Thyroid gland (tissue), 4 donors: ENCODE results near the gene NR4A1. TPM values are rescaled to one million over a fixed set of nuclear protein-coding genes. Genes with fewer than 3 reads are reported as not detected.

ENCODE experiments used
- DNase-seq, 2 donors: peaks; one replicate each; pipeline ENCODE4 v3.0.0-alpha.2; 2019
- H3K27ac ChIP-seq, 3 donors: fragments of 200-600 bp; sonication (generic); 1 replicate in 2 of 3; 2 replicates in 1 of 3; pipeline ENCODE4 v1.5.1; 2016 to 2019; ENCODE audit warnings: mild to moderate bottlenecking in 1 of 3, moderate library complexity in 1 of 3
- H3K27me3 ChIP-seq: fragments of 200-600 bp; sonication (generic); one replicate; pipeline ENCODE4 v1.5.1; 2019
- H3K36me3 ChIP-seq, 2 donors: fragments of 200-600 bp; sonication (generic); one replicate each; pipeline ENCODE4 v1.5.1; 2016 to 2019
- H3K4me1 ChIP-seq, 2 donors: fragments of 200-600 bp; sonication (generic); one replicate each; pipeline ENCODE4 v1.5.1; 2017 to 2019
- H3K4me3 ChIP-seq, 3 donors: fragments of 200-600 bp; sonication (generic); replicated peaks in 1 of 3; 1 replicate in 2 of 3; 2 replicates in 1 of 3; pipeline ENCODE4 v1.5.1; 2016; ENCODE audit warnings: mild to moderate bottlenecking in 1 of 3
- H3K9me3 ChIP-seq: fragments of 200-600 bp; sonication (generic); one replicate; pipeline ENCODE4 v1.5.1; 2017
- POLR2A ChIP-seq, 2 donors: fragments of 450-650 bp; IDR thresholded peaks; one replicate each; pipeline ENCODE4 v1.6.1; 2017; ENCODE audit warnings: antibody characterized with exemption in 2 of 2, mild to moderate bottlenecking in 2 of 2, moderate library complexity in 1 of 2
- WGBS, 2 donors: methylation state at CpG; one replicate each; pipeline ENCODE4 v1.1.5; 2017; 5-methylcytosine and 5-hydroxymethylcytosine counted together
- intact Hi-C: fragments of 100-400 bp; cut with DNase I; formaldehyde crosslinking; loops from one replicate; pipeline ENCODE4 v1.15.1; 2023
- total RNA-seq, 4 donors: library from RNA; depleted of rRNA; stranded (reverse); fragments of >200 nt; gene quantifications; one replicate each; pipeline ENCODE4 v1.2.3, GENCODE V29; 2016
- TF ChIP-seq, protein P1 (sequence below), 6 experiments: fragments of 200-600 bp in 3 of 6; fragments of 450-650 bp in 3 of 6; sonication (generic) in 3 of 6; IDR thresholded peaks; one replicate each; pipeline ENCODE4 v1.5.1; 2016 to 2019; ENCODE audit warnings: antibody characterized with exemption in 6 of 6, mild to moderate bottlenecking in 2 of 6, inconsistent platforms in 1 of 6, moderate library complexity in 1 of 6

Gene NR4A1
- total RNA-seq, 4 donors from 2014 or later = 46.3 to 156 (median 83.5) TPM

DNA sequence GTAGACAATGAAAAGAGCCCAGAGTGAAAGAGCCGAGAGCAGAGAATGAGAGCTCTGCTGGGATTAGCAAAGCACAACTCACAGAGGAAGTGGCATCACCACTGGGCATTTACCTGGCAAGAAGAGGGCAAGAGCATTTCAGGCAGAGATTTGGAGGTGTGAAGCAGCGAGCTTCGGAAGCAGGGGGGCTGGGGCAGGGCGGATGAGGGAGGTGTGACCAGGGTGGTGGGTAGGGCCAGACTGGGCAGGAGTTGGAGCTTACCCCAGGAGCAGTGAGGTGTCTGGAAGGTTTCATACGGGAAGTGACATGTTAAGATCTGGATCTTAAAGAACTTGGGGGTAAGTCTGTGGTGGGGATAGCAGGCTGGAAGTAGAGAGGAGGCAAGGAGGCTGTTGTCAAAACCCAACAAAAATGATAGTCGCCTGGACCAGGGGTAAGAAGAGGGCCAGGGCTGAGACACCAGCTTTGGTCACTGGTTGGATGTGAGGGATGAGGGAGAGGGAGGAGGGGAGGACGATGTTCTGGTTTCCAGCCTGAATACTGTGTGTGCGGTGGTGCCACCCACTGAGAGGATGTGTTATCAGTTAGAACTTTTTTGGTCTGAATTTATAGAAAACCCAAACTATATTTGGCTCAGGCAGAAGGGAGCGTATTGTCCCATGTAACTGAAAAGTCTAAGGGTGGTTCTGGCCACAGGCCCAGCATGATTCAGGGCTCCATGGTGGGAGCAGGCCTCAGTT is 33.4 kb downstream of the NR4A1 start:
- H3K36me3 ChIP-seq = no peaks in the 10 kb centered on the region
- DNase-seq = no peak
- H3K4me3 ChIP-seq = no peak overlapping the region
- peaks cover 8 to 24% of the 10 kb centered on the region in 2 donors for H3K4me1 ChIP-seq
- H3K9me3 ChIP-seq = no peaks in the 10 kb centered on the region
- TF ChIP-seq POLR2A (IDR thresholded peaks at IDR 0.05) = no peak
- TF ChIP-seq, protein P1, sequence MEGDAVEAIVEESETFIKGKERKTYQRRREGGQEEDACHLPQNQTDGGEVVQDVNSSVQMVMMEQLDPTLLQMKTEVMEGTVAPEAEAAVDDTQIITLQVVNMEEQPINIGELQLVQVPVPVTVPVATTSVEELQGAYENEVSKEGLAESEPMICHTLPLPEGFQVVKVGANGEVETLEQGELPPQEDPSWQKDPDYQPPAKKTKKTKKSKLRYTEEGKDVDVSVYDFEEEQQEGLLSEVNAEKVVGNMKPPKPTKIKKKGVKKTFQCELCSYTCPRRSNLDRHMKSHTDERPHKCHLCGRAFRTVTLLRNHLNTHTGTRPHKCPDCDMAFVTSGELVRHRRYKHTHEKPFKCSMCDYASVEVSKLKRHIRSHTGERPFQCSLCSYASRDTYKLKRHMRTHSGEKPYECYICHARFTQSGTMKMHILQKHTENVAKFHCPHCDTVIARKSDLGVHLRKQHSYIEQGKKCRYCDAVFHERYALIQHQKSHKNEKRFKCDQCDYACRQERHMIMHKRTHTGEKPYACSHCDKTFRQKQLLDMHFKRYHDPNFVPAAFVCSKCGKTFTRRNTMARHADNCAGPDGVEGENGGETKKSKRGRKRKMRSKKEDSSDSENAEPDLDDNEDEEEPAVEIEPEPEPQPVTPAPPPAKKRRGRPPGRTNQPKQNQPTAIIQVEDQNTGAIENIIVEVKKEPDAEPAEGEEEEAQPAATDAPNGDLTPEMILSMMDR (IDR thresholded peaks at IDR 0.05) = no peak
- H3K27me3 ChIP-seq = no peaks in the 10 kb centered on the region
- no peak overlapping the region for H3K27ac ChIP-seq
- 90% methylated on average over 9 of the region's 9 CpGs for WGBS, 2 donors
- intact Hi-C loops = no loop called here

DNA sequence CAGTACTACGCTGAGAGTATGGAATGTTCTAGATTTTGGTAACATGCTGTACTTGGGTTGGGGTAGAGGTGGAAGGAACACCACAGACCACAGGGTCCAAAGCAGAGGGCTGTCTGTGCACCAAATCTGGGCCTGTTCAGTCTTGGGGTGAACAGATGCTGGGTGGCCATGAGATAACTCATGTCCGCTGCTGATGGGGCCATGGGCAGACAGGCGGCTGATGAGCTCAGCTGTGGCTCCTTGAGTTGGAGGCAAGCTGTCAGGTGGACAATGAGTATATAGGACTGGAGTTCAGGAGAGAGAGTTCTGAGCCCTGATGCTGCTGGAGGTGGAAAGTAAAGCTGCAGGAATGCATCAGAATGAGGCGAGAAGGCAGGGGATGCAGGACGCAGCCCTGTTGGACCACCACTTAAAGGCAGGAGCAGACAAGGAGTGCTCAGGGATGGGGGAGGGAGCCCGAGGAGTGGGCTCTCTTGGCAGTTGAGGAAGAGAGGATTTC is 34.5 kb downstream of the NR4A1 start:
- intact Hi-C loops = no loop called here
- DNase-seq = no peak
- H3K27ac ChIP-seq = no peak overlapping the region
- H3K9me3 ChIP-seq = no peaks in the 10 kb centered on the region
- H3K4me3 ChIP-seq = no peak overlapping the region
- no peaks in the 10 kb centered on the region for H3K27me3 ChIP-seq
- TF ChIP-seq POLR2A (IDR thresholded peaks at IDR 0.05) = no peak
- TF ChIP-seq, protein P1 (IDR thresholded peaks at IDR 0.05) = no peak
- H3K36me3 ChIP-seq = no peaks in the 10 kb centered on the region
- WGBS, 2 donors = 89 to 92% methylated on average over 6 of the region's 6 CpGs
- H3K4me1 ChIP-seq = peaks cover 7 to 18% of the 10 kb centered on the region in 2 donors

DNA sequence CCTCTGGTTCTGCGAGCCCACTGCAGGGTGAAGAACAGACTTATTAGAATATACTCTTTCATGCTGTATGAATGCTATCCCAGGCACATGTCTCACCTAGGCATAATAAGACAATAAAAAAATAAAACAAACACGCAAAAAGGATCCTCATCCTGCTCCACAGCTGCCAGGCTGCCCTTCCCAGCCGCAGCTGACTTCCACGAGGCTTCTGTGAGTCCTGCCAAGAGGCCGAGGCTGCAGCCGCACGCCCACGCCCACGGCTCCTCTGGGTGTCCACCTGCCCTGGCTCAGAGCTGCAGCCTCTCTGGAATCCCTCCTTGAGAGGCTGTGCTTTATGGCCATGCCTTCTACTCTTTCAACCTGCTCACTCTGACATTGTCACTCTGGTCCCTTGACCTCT is 35.1 kb downstream of the NR4A1 start:
- intact Hi-C loops = no loop called here
- Histone ChIP-seq H3K4me1 (peaks cover 5 to 14% of the 10 kb centered on the region in 2 donors), H3K4me3 (no peak overlapping the region), H3K27me3 (no peaks in the 10 kb centered on the region), H3K9me3 (no peaks in the 10 kb centered on the region), H3K27ac (no peak overlapping the region), H3K36me3 (no peaks in the 10 kb centered on the region)
- TF ChIP-seq POLR2A (IDR thresholded peaks at IDR 0.05) = no peak
- TF ChIP-seq, protein P1 (IDR thresholded peaks at IDR 0.05) = no peak
- WGBS, 2 donors = 29 to 39% methylated on average over 9 of the region's 9 CpGs
- DNase-seq = peak; percentile 80 to 86

DNA sequence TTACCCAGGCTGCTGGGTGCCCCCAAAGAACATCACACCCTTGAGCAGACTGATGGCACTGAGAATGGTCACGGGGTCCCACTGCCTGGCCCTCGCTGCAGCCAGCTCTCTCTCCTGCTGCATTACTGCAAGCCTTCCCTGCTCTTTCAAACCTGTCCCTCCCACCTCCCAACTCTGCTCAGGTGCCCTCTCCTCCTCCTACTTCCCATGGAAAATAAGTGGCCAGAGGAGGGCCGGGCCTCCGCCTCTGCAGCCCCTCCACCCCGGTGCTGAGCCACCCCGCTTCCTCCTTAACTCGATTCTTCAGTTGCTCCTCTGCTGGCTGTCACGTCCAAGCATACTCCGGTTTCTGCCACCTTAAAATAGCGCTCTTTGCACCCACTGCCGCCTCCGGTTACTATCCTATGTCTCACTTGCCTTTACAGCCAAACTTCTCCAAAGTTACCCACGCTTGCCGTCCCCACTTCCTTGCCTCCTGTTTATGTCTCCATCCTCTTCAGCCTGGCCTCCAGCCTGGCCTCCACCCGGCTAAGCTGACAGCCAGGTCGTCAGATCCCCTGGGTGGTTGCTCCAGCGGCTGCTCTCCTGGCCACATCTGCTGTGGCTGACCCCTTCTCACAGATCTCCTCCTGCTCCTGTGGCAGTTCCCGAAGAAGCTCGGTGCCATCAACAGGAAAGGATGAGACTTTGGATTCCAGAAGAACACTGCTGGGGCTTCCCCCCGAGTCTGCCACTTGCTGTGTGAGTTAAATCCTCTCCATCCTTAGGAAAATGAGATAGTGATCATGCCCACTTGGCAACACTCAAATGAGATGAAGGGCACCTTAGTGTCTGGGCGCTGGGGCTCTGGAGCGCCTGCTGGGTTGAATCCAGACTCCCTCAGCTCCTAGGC is 35.9 kb downstream of the NR4A1 start:
- H3K9me3 ChIP-seq = no peaks in the 10 kb centered on the region
- intact Hi-C loops = no loop called here
- H3K4me1 ChIP-seq = peaks cover 8 to 10% of the 10 kb centered on the region in 2 donors
- TF ChIP-seq, protein P1 (IDR thresholded peaks at IDR 0.05) = no peak
- TF ChIP-seq POLR2A (IDR thresholded peaks at IDR 0.05) = no peak
- DNase-seq = no peak
- H3K4me3 ChIP-seq = no peak overlapping the region
- no peaks in the 10 kb centered on the region for H3K27me3 ChIP-seq
- no peak overlapping the region for H3K27ac ChIP-seq
- WGBS, 2 donors = 73 to 78% methylated on average over 22 of the region's 22 CpGs
- no peaks in the 10 kb centered on the region for H3K36me3 ChIP-seq
